Muscle layer of colon (tissue), 2 donors: Measurements from ENCODE around the gene ZNF177.
"Not testable (repeated sequence)": the region's sequence is repeated elsewhere in the genome, so short reads cannot be mapped to it uniquely, and the experiment has no call there.

Source experiments
- H3K27ac ChIP-seq: one replicate; pipeline ENCODE4 v1.7.0; 2013; ENCODE audit warnings: low read depth, mild to moderate bottlenecking, low read length, moderate library complexity
- H3K27me3 ChIP-seq, 2 donors: one replicate each; pipeline ENCODE4 v1.7.0; 2013; ENCODE audit warnings: low read length in 2 of 2, mild to moderate bottlenecking in 2 of 2; ENCODE audit not compliant: insufficient read depth in 2 of 2, control insufficient read depth in 1 of 2
- H3K36me3 ChIP-seq: one replicate; pipeline ENCODE4 v1.7.0; 2013; ENCODE audit warnings: mild to moderate bottlenecking, low read length; ENCODE audit not compliant: insufficient read depth
- H3K4me1 ChIP-seq: one replicate; pipeline ENCODE4 v1.7.0; 2013; ENCODE audit warnings: mild to moderate bottlenecking, low read length; ENCODE audit not compliant: insufficient read depth
- H3K4me3 ChIP-seq, 2 donors: one replicate each; pipeline ENCODE4 v1.7.0; 2013; ENCODE audit warnings: low read length in 2 of 2, low read depth in 1 of 2, mild to moderate bottlenecking in 1 of 2, moderate library complexity in 1 of 2
- H3K9ac ChIP-seq: one replicate; pipeline ENCODE4 v1.7.0; 2013; ENCODE audit warnings: low read length
- H3K9me3 ChIP-seq: one replicate; pipeline ENCODE4 v1.7.0; 2013; ENCODE audit warnings: mild to moderate bottlenecking, low read length
- donor health status: abdominal sarcoma.
- donor health status: Adenocarcinoma of cecum.

Gene ZNF177

DNA sequence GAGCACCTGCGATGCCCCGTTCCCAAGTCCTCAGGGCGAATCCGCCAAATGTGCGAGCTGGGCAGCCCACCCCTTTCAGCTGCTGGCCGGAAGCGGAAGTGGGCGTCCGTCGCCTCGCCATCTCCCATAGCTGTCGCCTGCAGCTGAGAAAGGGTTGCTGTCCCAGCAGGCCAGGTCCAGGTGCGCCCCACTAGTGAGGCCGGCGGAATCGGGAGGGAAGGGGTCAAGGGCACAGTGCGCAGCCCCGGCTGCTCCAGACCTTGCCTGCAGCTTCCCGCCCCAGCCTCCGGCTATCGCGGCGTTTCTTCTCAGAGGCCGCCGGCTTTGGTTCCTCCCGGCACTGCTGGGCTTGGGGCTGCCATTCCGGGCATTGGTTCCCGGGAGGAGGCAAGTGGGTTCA is at the start of gene ZNF177:
ZNF177 (plus strand) TSS at position 109 of the 400 bp plus-strand sequence. CDS start 15,299 bp downstream, outside the sequence.
- no peak within 1 kb of the TSS for H3K9ac ChIP-seq
- no peaks in the 10 kb centered on the region for H3K4me1 ChIP-seq
- no peak within 1 kb of the TSS for H3K27ac ChIP-seq
- H3K27me3 ChIP-seq, result no peaks in the 10 kb centered on the region
- H3K9me3 ChIP-seq, result peaks cover 51% of the 10 kb centered on the region
- peak within 1 kb of the TSS in 1 of 2 donors; percentile 25 for H3K4me3 ChIP-seq
- H3K36me3 ChIP-seq, result peaks cover 13% of the 10 kb centered on the region

DNA sequence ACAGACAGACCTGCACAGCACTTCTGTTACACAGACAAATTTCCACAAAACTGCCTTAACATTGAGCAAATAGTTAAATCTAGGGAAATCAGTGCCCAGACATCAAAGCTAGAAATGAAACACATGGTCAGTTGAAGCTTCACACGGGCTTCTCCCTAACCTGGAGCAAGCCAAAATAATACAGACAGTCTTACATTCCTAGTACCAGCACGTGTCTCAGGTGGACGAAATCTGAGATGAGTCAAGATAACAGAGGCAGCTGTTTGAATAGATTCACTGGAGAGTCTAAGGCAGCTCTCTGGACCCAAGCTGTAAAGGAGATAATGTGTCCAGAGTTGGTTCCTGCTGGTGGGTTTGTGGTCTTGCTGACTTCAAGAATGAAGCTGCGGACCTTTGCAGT is 49.1 kb upstream of the ZNF177 start:
- Histone ChIP-seq H3K4me3 (no peak overlapping the region), H3K9me3 (no peaks in the 10 kb centered on the region), H3K27ac (no peak overlapping the region), H3K27me3 (no peaks in the 10 kb centered on the region), H3K36me3 (no peaks in the 10 kb centered on the region), H3K9ac (no peak overlapping the region), H3K4me1 (peaks cover 1% of the 10 kb centered on the region)

DNA sequence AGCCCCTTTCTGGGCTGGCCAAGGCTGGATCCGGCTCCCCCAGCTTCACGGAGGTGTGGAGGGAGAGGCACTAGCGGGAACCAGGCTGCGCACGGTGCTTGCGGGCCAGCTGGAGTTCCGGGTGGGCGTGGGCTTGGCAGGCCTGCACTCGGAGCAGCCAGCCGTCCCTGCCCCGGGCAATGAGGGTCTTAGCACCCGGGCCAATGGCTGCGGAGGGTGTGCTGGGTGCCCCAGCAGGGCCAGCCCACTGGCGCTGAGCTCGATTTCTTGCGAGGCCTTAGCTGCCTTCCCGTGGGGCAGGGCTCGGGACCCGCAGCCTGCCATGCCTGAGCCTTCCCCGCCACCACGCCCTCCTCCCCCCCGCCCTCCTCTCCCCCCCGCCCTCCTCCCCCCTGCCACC is 41.5 kb upstream of the ZNF177 start:
- no peak overlapping the region for H3K4me3 ChIP-seq
- no peak overlapping the region for H3K27ac ChIP-seq
- H3K4me1 ChIP-seq, result peaks cover 9% of the 10 kb centered on the region
- H3K9me3 ChIP-seq, result no peaks in the 10 kb centered on the region
- no peak overlapping the region for H3K9ac ChIP-seq
- no peaks in the 10 kb centered on the region for H3K36me3 ChIP-seq
- no peaks in the 10 kb centered on the region for H3K27me3 ChIP-seq

DNA sequence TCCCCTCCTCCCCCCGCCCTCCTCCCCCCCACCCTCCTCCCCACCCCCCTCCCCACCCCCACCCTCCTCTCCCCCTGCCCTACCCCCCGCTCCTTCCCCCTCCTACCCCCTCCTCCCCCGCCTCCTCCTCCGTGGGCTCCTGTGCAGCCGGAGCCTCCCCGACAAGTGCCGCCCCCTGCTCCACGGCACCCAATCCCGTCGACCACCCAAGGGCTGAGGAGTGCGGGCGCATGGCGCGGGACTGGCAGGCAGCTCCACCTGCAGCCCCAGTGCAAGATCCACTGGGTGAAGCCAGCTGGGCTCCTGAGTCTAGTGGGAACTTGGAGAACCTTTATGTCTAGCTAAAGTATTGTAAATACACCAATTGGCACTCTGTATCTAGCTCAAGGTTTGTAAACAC is 41.1 kb upstream of the ZNF177 start:
- not testable (repeated sequence) for H3K9ac ChIP-seq, H3K36me3 ChIP-seq, H3K9me3 ChIP-seq, H3K4me3 ChIP-seq, H3K27ac ChIP-seq, H3K27me3 ChIP-seq, H3K4me1 ChIP-seq

DNA sequence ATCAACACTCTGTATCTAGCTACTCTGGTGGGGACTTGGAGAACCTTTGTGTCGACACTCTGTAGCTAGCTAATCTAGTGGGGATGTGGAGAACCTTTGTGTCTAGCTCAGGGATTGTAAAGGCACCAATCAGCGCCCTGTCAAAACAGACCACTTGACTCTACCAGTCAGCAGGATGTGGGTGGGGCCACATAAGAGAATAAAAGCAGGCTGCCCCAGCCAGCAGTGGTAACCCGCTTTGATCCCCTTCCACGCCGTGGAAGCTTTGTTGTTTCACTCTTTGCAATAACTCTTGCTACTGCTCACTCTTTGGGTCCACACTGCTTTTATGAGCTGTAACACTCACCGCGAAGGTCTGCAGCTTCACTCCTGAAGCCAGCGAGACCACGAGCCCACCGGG is 40.6 kb upstream of the ZNF177 start:
- H3K4me3 ChIP-seq, H3K9ac ChIP-seq, H3K27ac ChIP-seq, H3K27me3 ChIP-seq, H3K4me1 ChIP-seq, H3K36me3 ChIP-seq, H3K9me3 ChIP-seq: not testable (repeated sequence)

DNA sequence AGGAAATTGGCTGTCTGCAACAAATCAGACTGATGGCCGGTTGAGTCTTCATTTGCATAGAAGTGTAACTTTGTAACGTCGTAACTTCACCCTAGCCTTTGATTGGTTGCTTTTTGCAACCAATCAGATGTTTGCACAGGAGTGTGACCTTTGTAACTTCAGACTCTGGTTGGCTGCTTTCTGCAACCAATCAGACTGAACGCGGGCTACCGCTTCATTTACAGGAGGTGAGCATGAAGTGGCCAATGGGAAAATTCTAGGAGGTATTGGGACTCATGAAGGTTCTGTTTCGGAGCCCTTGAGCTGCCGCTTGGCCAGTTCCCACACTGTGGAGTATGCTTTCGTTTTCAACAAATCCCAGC is 39.3 kb upstream of the ZNF177 start:
- Histone ChIP-seq H3K27me3 (no peaks in the 10 kb centered on the region), H3K9me3 (peaks cover 2% of the 10 kb centered on the region), H3K36me3 (no peaks in the 10 kb centered on the region), H3K4me1 (peaks cover 9% of the 10 kb centered on the region), H3K9ac (peak overlapping the region; percentile 23), H3K27ac (peak overlapping the region; percentile 84), H3K4me3 (peak overlapping the region; percentile 61 to 83)

DNA sequence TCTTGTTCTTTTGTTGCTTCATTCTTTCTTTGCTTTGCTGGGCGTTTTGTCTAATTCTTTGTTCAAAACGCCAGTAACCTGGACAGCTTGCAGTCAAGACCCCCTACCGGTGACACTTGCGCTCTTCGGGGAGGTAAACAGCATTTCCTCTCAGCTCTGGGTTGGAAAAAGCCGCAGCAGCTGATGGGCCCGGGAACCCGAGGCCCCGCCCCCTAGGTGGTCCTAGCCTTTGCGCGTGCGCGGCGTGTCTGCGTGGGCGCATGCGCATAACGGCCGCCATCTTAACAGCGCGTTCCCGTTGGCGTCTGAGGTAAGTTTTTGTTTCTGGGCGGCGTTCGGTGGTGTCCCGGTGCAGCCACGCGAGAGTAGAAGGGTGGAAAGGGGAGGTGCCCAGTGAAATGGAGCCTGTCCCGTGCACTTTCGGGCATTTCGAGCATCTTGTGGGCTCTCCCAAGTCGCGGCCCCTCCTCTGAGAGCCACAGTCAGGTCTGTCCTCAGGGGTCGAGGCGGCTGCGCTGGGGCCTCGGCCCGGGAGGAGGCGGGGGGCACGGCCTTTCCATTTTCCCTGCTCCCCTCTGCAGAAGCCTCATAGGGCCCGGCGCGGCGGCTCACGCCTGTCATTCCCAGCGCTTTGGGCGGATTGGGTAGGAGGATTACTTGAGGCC is 38.8 kb upstream of the ZNF177 start, which contains the start of gene ZNF559:
ZNF559 (plus strand) TSS at position 261 of the 665 bp plus-strand sequence. CDS start 14,371 bp downstream, outside the sequence.
- Histone ChIP-seq H3K9ac (peak within 1 kb of the TSS; percentile 73), H3K36me3 (no peaks in the 10 kb centered on the region), H3K9me3 (peaks cover 4% of the 10 kb centered on the region), H3K27ac (peak within 1 kb of the TSS; percentile 84), H3K4me1 (peaks cover 9% of the 10 kb centered on the region), H3K27me3 (no peaks in the 10 kb centered on the region), H3K4me3 (peak within 1 kb of the TSS; percentile 61 to 83)

DNA sequence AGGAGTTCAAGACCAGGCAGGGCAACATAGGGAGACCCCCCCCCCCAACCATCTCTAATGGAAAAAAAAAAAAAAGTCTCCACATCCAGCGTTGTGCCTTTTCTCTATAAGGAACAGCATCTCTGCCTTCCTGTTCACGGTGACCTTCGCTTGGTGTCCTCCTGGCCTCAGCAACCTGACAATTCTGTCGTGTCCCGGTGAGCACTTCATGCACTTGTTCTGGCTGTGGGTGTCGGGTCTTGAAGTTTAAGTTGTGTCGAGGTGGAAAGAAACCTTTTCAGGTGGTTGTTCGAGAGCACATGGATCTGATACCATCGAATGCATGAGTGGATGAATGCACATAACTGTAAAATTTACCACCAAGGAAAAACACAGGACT is 38.2 kb upstream of the ZNF177 start:
- H3K36me3 ChIP-seq, result no peaks in the 10 kb centered on the region
- H3K27me3 ChIP-seq, result no peaks in the 10 kb centered on the region
- peak overlapping the region; percentile 73 for H3K9ac ChIP-seq
- peaks cover 9% of the 10 kb centered on the region for H3K9me3 ChIP-seq
- H3K4me1 ChIP-seq, result peaks cover 9% of the 10 kb centered on the region
- H3K27ac ChIP-seq, result peak overlapping the region; percentile 84
- H3K4me3 ChIP-seq, result peak overlapping the region; percentile 61 to 83

DNA sequence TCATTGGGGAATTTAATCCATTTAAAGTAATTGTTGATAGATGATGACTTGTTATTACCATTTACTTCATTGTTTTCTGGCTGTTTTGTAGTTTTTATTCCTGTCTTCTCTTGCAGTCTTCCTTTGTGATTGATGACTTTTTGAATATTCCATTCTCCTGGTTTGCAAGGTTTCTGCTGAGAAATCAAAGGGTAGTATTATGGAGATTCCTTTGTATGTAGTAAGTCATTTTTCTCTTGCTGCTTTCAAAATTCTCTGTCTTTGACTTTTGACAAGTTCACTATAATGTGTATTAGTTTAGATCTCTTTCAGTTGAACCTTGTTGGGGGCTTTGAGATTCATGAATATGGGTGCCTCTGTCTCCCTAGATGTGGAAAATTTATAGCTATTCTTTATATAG is 32.8 kb upstream of the ZNF177 start:
- H3K4me3 ChIP-seq, result no peak overlapping the region
- peaks cover 34% of the 10 kb centered on the region for H3K36me3 ChIP-seq
- H3K27ac ChIP-seq, result no peak overlapping the region
- peaks cover 3% of the 10 kb centered on the region for H3K4me1 ChIP-seq
- H3K9me3 ChIP-seq, result peaks cover 49% of the 10 kb centered on the region
- no peaks in the 10 kb centered on the region for H3K27me3 ChIP-seq
- H3K9ac ChIP-seq, result no peak overlapping the region

DNA sequence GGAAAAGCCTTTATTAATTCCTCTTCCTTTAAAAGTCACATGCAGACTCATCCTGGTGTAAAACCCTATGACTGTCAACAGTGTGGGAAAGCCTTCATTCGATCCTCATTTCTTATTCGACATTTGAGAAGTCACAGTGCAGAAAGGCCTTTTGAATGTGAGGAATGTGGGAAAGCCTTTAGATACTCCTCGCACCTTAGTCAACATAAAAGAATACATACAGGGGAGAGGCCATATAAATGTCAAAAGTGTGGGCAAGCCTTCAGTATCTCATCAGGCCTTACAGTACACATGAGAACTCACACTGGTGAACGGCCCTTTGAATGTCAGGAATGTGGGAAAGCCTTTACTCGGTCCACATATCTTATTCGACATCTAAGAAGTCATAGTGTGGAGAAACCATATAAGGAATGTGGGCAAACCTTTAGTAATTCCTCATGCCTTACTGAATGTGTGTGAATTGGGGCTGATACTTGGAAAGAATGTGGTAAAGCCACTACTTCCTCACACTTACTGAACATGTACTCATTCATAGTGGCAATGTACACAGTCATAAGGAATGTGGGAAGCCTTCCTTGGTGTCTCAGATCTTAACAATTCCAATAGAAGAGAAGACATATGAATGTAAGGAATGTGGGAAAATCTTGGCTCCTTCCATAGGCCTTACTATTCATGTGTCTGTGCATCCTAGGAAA is 20.1 kb upstream of the ZNF177 start:
- Histone ChIP-seq H3K27me3 (no peaks in the 10 kb centered on the region), H3K27ac (no peak overlapping the region), H3K36me3 (peaks cover 47% of the 10 kb centered on the region), H3K4me1 (no peaks in the 10 kb centered on the region), H3K4me3 (peak overlapping the region in 1 of 2 donors; percentile 35), H3K9ac (no peak overlapping the region), H3K9me3 (peaks cover 81% of the 10 kb centered on the region)

DNA sequence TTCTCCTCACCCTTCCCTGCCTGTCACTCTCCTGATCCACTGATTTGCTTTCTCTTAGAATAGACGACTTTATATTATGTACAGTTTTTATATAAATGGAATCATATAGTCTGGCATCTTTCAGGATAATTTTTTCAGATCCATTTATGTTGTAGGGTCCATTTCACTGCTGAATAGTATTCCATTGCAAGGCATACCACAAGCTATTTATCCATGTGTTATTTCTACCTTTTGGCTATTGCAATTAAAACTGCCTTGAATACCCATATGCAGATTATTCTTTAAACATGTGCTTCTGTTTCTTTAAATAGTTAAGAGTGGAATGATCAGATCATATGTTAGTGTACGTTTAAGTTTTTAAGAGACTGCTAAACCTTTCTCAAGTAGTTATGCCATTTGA is 17.8 kb upstream of the ZNF177 start:
- Histone ChIP-seq H3K27me3 (no peaks in the 10 kb centered on the region), H3K36me3 (peaks cover 37% of the 10 kb centered on the region), H3K4me1 (no peaks in the 10 kb centered on the region), H3K9ac (no peak overlapping the region), H3K27ac (no peak overlapping the region), H3K4me3 (no peak overlapping the region), H3K9me3 (peaks cover 74% of the 10 kb centered on the region)

DNA sequence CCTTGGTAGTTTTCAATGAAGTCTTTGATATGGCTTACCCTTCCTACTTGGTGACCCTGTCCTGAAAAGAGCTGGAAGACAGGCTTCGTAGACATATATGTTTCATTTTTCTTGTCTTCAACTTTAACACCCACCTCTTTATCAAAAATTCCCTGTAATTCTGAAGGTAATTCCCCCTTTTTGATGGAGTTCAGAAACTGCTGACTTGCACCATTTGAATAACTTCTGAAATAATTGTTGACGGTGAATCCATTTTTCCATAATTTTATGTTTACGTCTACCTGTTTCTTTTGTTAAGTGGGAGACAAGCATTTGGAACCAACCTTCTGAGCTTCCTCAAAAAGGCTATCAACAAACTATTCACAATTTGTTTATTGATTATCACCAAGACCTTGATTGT is 14.6 kb upstream of the ZNF177 start:
- Histone ChIP-seq H3K27me3 (no peaks in the 10 kb centered on the region), H3K4me3 (no peak overlapping the region), H3K4me1 (no peaks in the 10 kb centered on the region), H3K36me3 (peaks cover 14% of the 10 kb centered on the region), H3K9ac (no peak overlapping the region), H3K9me3 (peaks cover 57% of the 10 kb centered on the region), H3K27ac (no peak overlapping the region)
